ENCODE data around the gene GXYLT1. TPM values are rescaled to one million over a fixed set of nuclear protein-coding genes. Genes with fewer than 3 reads are reported as not detected.

GXYLT1 gene
- total RNA-seq, 1 experiment from 2014 or later: 12.6 TPM

GRCh38 chr12:42186793-42187192 lies 42.1 kb upstream of the GXYLT1 start:
- ChIA-PET POLR2A (no interaction called here), CTCF (no interaction called here)
- H3K27me3 Mint-ChIP-seq (ENCODE audit: low read depth): no peaks in the 10 kb centered on the region
- H3K4me3 Mint-ChIP-seq: no peak overlapping the region
- TF ChIP-seq RORB (CRISPR knock-in tag; IDR thresholded peaks at IDR 0.05) (no peak), HMGA2 (CRISPR knock-in tag; IDR thresholded peaks at IDR 0.05) (peak; percentile 74), ZNF416 (CRISPR knock-in tag; IDR thresholded peaks at IDR 0.05) (no peak)
- H3K4me1 Mint-ChIP-seq: no peaks in the 10 kb centered on the region
- no peak overlapping the region for H3K27ac Mint-ChIP-seq
- no peaks in the 10 kb centered on the region for H3K36me3 Mint-ChIP-seq
- ATAC-seq: no peak
- H3K9me3 Mint-ChIP-seq: no peaks in the 10 kb centered on the region
- DNase-seq (ENCODE audit: low spot score): no peak

DNA sequence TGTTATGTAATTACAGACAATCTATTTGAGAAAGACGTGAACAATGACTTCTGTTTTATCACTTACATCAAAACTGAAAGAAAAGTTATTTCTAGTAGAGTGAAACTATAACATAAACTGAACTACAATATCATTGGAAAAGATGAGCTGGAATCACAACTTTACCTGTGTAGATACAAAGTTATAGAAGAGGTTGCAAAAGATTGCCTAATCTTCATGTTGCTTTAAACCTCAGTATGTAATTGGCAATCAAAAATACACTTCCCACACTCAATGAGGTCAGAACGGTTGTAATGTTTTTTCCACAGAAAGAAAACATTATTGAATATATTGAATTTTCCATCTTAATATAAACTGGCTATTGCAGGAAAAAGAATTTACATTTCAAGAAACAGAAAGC lies 37.7 kb upstream of the GXYLT1 start:
- Mint-ChIP-seq H3K4me3 (no peak overlapping the region), H3K27me3 (ENCODE audit: low read depth) (no peaks in the 10 kb centered on the region), H3K9me3 (no peaks in the 10 kb centered on the region), H3K36me3 (no peaks in the 10 kb centered on the region; the same call in 1 of the 2 replicates), H3K27ac (no peak overlapping the region), H3K4me1 (peaks cover 8% of the 10 kb centered on the region)
- TF ChIP-seq CREB1 (CRISPR knock-in tag; IDR thresholded peaks at IDR 0.05) (no peak), KAT7 (CRISPR knock-in tag; IDR thresholded peaks at IDR 0.05; ENCODE audit: borderline replicate concordance) (no peak), E2F1 (CRISPR knock-in tag; IDR thresholded peaks at IDR 0.05) (no peak), TP53 (CRISPR knock-in tag; IDR thresholded peaks at IDR 0.05) (no peak), ZNF263 (CRISPR knock-in tag; IDR thresholded peaks at IDR 0.05; ENCODE audit: low read depth) (no peak), ZNF396 (CRISPR knock-in tag; IDR thresholded peaks at IDR 0.05; ENCODE audit: borderline replicate concordance) (no peak), NFYB (CRISPR knock-in tag; conservative IDR thresholded peaks at IDR 0.05; ENCODE audit: low read depth) (no peak), MYBL2 (CRISPR knock-in tag; IDR thresholded peaks at IDR 0.05) (no peak), SMAD3 (CRISPR knock-in tag; IDR thresholded peaks at IDR 0.05; ENCODE audit: borderline replicate concordance) (no peak), FOXK1 (CRISPR knock-in tag; IDR thresholded peaks at IDR 0.05) (no peak), PRRX2 (CRISPR knock-in tag; IDR thresholded peaks at IDR 0.05) (no peak)
- ATAC-seq (no peak), DNase-seq (ENCODE audit: low spot score) (no peak)
- ChIA-PET POLR2A (no interaction called here), CTCF (no interaction called here)

- Mint-ChIP-seq H3K27me3 (ENCODE audit: low read depth) (no peaks in the 10 kb centered on the region), H3K4me3 (no peak overlapping the region), H3K9me3 (peaks cover 9% of the 10 kb centered on the region), H3K27ac (no peak overlapping the region), H3K36me3 (peaks cover 9% of the 10 kb centered on the region), H3K4me1 (peaks cover 9% of the 10 kb centered on the region)
- POLR2A ChIA-PET: no interaction called here
- no peak for TF ChIP-seq FOXK1 (CRISPR knock-in tag; IDR thresholded peaks at IDR 0.05)
- no peak for TF ChIP-seq TEAD4 (CRISPR knock-in tag; IDR thresholded peaks at IDR 0.05)
- no peak for TF ChIP-seq TP53 (CRISPR knock-in tag; IDR thresholded peaks at IDR 0.05)
- TF ChIP-seq PRRX2 (CRISPR knock-in tag; IDR thresholded peaks at IDR 0.05): no peak
- TF ChIP-seq E2F1 (CRISPR knock-in tag; IDR thresholded peaks at IDR 0.05): no peak
- TF ChIP-seq JAZF1 (CRISPR knock-in tag; IDR thresholded peaks at IDR 0.05): no peak
- TF ChIP-seq IRF1 (CRISPR knock-in tag; IDR thresholded peaks at IDR 0.05): no peak
- TF ChIP-seq, protein P1, sequence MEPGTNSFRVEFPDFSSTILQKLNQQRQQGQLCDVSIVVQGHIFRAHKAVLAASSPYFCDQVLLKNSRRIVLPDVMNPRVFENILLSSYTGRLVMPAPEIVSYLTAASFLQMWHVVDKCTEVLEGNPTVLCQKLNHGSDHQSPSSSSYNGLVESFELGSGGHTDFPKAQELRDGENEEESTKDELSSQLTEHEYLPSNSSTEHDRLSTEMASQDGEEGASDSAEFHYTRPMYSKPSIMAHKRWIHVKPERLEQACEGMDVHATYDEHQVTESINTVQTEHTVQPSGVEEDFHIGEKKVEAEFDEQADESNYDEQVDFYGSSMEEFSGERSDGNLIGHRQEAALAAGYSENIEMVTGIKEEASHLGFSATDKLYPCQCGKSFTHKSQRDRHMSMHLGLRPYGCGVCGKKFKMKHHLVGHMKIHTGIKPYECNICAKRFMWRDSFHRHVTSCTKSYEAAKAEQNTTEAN (CRISPR knock-in tag; IDR thresholded peaks at IDR 0.05): no peak
- no peak for TF ChIP-seq GRHL2 (CRISPR knock-in tag; IDR thresholded peaks at IDR 0.05; ENCODE audit: insufficient replicate concordance, severe bottlenecking)
- no peak for TF ChIP-seq ZNF317 (CRISPR knock-in tag; IDR thresholded peaks at IDR 0.05; ENCODE audit: borderline replicate concordance, low read depth)
- CTCF ChIA-PET: no interaction called here
- no peak for DNase-seq (ENCODE audit: low spot score)
- ATAC-seq: no peak
These were observed 36.4 kb upstream of the GXYLT1 start for GRCh38 chr12:42180990-42181596.
